Neural progenitor cell (in vitro differentiated cells): ENCODE measurements around the gene GFOD2. TPM values are rescaled to one million over a fixed set of nuclear protein-coding genes. Genes with fewer than 3 reads are reported as not detected.

Experiments
- DNase-seq: peaks from one replicate; pipeline ENCODE4 v3.0.0-alpha.2; 2016; ENCODE audit warnings: low spot score
- H2AFZ ChIP-seq: fragments of 200-600 bp; sonication (generic); replicated peaks from 2 replicates; pipeline ENCODE4 v1.6.1; 2016; ENCODE audit warnings: antibody characterized with exemption
- H3F3A ChIP-seq: fragments of 200-600 bp; sonication (generic); 2 replicates; pipeline ENCODE4 v1.6.1; 2016; ENCODE audit warnings: antibody characterized with exemption, low read depth
- H3K27ac ChIP-seq: fragments of 200-600 bp; sonication (generic); 2 replicates; pipeline ENCODE4 v1.5.1; 2016; ENCODE audit warnings: mild to moderate bottlenecking
- H3K27me3 ChIP-seq: fragments of 200-600 bp; sonication (generic); 2 replicates; pipeline ENCODE4 v1.6.1; 2016; ENCODE audit warnings: mild to moderate bottlenecking, moderate library complexity
- H3K36me3 ChIP-seq: fragments of 200-600 bp; sonication (generic); 2 replicates; pipeline ENCODE4 v1.5.1; 2016
- H3K4me1 ChIP-seq: fragments of 200-600 bp; sonication (generic); 2 replicates; pipeline ENCODE4 v1.6.1; 2016; ENCODE audit warnings: mixed run types
- H3K4me2 ChIP-seq: fragments of 200-600 bp; sonication (generic); 2 replicates; pipeline ENCODE4 v1.6.1; 2016
- H3K4me3 ChIP-seq: fragments of 200-600 bp; sonication (generic); 2 replicates; pipeline ENCODE4 v1.5.1; 2016
- H3K79me2 ChIP-seq: fragments of 200-600 bp; sonication (generic); 2 replicates; pipeline ENCODE4 v1.6.1; 2016; ENCODE audit warnings: low read depth
- H3K9ac ChIP-seq: fragments of 200-600 bp; sonication (generic); 2 replicates; pipeline ENCODE4 v1.6.1; 2016
- H3K9me3 ChIP-seq: fragments of 200-600 bp; sonication (generic); 2 replicates; pipeline ENCODE4 v1.5.1; 2016; ENCODE audit warnings: low read depth
- H4K20me1 ChIP-seq: fragments of 200-600 bp; sonication (generic); 2 replicates; pipeline ENCODE4 v1.6.1; 2016; ENCODE audit warnings: low read depth
- H3K27ac Mint-ChIP-seq: 3 replicates; pipeline ENCODE4 v1.8.0; 2021; ENCODE audit warnings: mixed read lengths
- H3K27me3 Mint-ChIP-seq: 2 replicates; pipeline ENCODE4 v1.8.0; 2022; ENCODE audit warnings: low read depth, mild to moderate bottlenecking, inconsistent platforms, moderate library complexity, mixed read lengths; ENCODE audit not compliant: insufficient read depth
- H3K36me3 Mint-ChIP-seq: 3 replicates; pipeline ENCODE4 v1.8.0; 2021; ENCODE audit warnings: mixed read lengths
- H3K4me1 Mint-ChIP-seq: 3 replicates; pipeline ENCODE4 v1.8.0; 2021; ENCODE audit warnings: mixed read lengths
- H3K4me3 Mint-ChIP-seq: 3 replicates; pipeline ENCODE4 v1.8.0; 2021; ENCODE audit warnings: mild to moderate bottlenecking, moderate library complexity, mixed read lengths
- H3K9me3 Mint-ChIP-seq: 3 replicates; pipeline ENCODE4 v1.8.0; 2020; ENCODE audit warnings: mixed read lengths
- EZH2 ChIP-seq: fragments of 200-600 bp; sonication (generic); IDR thresholded peaks from 2 replicates; pipeline ENCODE4 v1.6.1; 2017; ENCODE audit warnings: antibody characterized with exemption, mild to moderate bottlenecking, moderate library complexity
- EZH2phosphoT487 ChIP-seq: fragments of 200-600 bp; sonication (generic); IDR thresholded peaks from 2 replicates; pipeline ENCODE4 v1.6.1; 2017; ENCODE audit warnings: antibody characterized with exemption
- total RNA-seq: library from RNA; depleted of rRNA; stranded (reverse); fragments of >200 nt; gene quantifications from 2 replicates; pipeline ENCODE4 v1.2.3, GENCODE V29; 2015; ENCODE audit warnings: low replicate concordance
- TF ChIP-seq, protein P1 (sequence below): fragments of 200-600 bp; sonication (generic); IDR thresholded peaks from 2 replicates; pipeline ENCODE4 v1.5.1; 2017; ENCODE audit warnings: antibody characterized with exemption, mild to moderate bottlenecking

The GFOD2 gene
- total RNA-seq, 1 donor from 2014 or later, result 13.2 TPM

DNA sequence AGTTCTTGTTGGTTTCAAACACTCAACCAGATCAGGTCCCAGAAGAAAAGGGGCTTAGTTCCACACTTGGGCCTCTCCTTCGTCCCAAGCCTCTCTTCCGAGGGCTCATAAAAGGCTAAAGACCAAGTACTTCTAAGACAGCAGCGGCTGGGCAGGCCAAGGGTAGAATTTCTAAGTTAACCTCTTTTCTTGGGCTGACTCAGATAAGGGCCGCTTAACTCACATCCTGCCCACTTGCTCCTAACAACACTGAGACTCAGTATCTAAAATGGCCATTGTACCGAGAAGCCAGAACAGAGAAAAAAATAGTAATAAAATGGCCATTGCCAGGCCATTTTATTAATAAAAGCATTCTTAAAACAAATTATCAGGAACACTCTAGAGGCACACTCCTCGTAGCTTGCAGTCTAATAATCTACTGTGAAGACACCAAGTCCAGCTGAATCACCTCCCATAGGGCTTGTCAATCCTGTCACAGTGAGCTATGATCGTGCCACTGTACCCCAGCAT lies 45.1 kb upstream of the GFOD2 start:
- Mint-ChIP-seq H3K4me1 (peaks cover 2% of the 10 kb centered on the region), H3K4me3 (no peak overlapping the region), H3K27me3 (peaks cover 3% of the 10 kb centered on the region), H3K27ac (no peak overlapping the region), H3K9me3 (no peaks in the 10 kb centered on the region), H3K36me3 (peaks cover 19% of the 10 kb centered on the region)
- Histone ChIP-seq H3K4me1 (peaks cover 8% of the 10 kb centered on the region), H3F3A (no peaks in the 10 kb centered on the region), H3K4me3 (no peak overlapping the region), H3K27me3 (no peaks in the 10 kb centered on the region), H3K9me3 (no peaks in the 10 kb centered on the region), H3K27ac (no peak overlapping the region), H4K20me1 (peaks cover 23% of the 10 kb centered on the region), H3K36me3 (no peaks in the 10 kb centered on the region), H3K9ac (no peak overlapping the region), H2AFZ (no peak overlapping the region), H3K4me2 (no peak overlapping the region), H3K79me2 (no peaks in the 10 kb centered on the region)
- TF ChIP-seq EZH2 (no peak), EZH2phosphoT487 (no peak)
- TF ChIP-seq, protein P1, sequence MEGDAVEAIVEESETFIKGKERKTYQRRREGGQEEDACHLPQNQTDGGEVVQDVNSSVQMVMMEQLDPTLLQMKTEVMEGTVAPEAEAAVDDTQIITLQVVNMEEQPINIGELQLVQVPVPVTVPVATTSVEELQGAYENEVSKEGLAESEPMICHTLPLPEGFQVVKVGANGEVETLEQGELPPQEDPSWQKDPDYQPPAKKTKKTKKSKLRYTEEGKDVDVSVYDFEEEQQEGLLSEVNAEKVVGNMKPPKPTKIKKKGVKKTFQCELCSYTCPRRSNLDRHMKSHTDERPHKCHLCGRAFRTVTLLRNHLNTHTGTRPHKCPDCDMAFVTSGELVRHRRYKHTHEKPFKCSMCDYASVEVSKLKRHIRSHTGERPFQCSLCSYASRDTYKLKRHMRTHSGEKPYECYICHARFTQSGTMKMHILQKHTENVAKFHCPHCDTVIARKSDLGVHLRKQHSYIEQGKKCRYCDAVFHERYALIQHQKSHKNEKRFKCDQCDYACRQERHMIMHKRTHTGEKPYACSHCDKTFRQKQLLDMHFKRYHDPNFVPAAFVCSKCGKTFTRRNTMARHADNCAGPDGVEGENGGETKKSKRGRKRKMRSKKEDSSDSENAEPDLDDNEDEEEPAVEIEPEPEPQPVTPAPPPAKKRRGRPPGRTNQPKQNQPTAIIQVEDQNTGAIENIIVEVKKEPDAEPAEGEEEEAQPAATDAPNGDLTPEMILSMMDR, result no peak
- DNase-seq, result no peak

DNA sequence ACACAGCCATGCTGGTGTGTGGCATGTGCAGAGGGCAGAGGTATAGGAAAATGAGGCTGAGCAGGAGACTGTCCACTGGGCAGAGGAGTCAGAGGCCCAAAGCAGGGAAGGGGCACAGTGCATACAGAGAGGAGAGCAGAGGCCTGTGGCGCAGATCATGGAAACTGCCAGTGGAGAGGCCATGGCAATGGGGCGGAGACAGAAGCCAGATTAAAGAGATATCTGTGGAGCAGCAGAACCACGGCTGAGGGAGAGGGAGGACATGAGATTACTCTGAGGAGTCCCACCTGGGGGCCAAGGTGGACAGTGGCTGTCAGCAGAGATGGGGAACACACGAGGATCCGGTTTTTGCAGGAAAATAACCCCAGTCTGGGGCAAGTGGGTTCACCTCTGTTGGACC lies 44.0 kb upstream of the GFOD2 start:
- H3K27ac ChIP-seq, result no peak overlapping the region
- H3K9me3 Mint-ChIP-seq, result no peaks in the 10 kb centered on the region
- no peak overlapping the region for H3K4me3 ChIP-seq
- no peak for TF ChIP-seq EZH2
- TF ChIP-seq, protein P1, result no peak
- TF ChIP-seq EZH2phosphoT487, result no peak
- H3K27me3 Mint-ChIP-seq, result peaks cover 3% of the 10 kb centered on the region
- no peak overlapping the region for H2AFZ ChIP-seq
- H3K79me2 ChIP-seq, result no peaks in the 10 kb centered on the region
- H3K4me1 Mint-ChIP-seq, result peaks cover 2% of the 10 kb centered on the region
- H3K9ac ChIP-seq, result no peak overlapping the region
- no peaks in the 10 kb centered on the region for H3F3A ChIP-seq
- peaks cover 8% of the 10 kb centered on the region for H3K4me1 ChIP-seq
- H4K20me1 ChIP-seq, result peaks cover 23% of the 10 kb centered on the region
- no peak for DNase-seq
- H3K4me2 ChIP-seq, result no peak overlapping the region
- H3K36me3 ChIP-seq, result no peaks in the 10 kb centered on the region
- no peaks in the 10 kb centered on the region for H3K9me3 ChIP-seq
- no peak overlapping the region for H3K27ac Mint-ChIP-seq
- peaks cover 17% of the 10 kb centered on the region for H3K36me3 Mint-ChIP-seq
- H3K27me3 ChIP-seq, result no peaks in the 10 kb centered on the region
- no peak overlapping the region for H3K4me3 Mint-ChIP-seq

DNA sequence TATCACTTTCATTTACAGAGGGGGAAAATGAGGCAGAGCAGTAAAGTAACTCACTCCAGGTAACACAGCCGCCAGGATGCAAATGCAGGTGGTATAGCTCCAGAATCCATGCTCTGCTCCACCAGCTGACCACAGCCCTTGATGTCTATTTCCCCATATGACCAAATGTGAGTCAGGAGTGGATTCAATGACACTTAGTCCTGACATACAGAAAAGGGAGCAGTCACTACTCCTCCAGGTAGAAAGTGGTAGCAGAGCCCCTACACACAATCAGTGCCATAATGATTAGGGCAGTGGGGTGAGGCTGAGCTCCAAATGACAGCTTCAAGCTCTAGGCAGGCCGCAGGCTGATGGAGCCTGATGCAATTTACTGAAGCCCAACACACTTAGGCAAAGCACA lies 43.3 kb upstream of the GFOD2 start:
- Histone ChIP-seq H3K27ac (no peak overlapping the region), H2AFZ (no peak overlapping the region), H3K9me3 (no peaks in the 10 kb centered on the region), H3K27me3 (no peaks in the 10 kb centered on the region), H3K79me2 (no peaks in the 10 kb centered on the region), H3K4me1 (peaks cover 8% of the 10 kb centered on the region), H3K36me3 (no peaks in the 10 kb centered on the region), H4K20me1 (peaks cover 23% of the 10 kb centered on the region), H3F3A (no peaks in the 10 kb centered on the region), H3K4me2 (no peak overlapping the region), H3K4me3 (no peak overlapping the region), H3K9ac (no peak overlapping the region)
- no peak overlapping the region for H3K4me3 Mint-ChIP-seq
- H3K27ac Mint-ChIP-seq, result no peak overlapping the region
- DNase-seq, result no peak
- TF ChIP-seq, protein P1, result no peak
- TF ChIP-seq EZH2phosphoT487, result no peak
- no peak for TF ChIP-seq EZH2
- H3K9me3 Mint-ChIP-seq, result no peaks in the 10 kb centered on the region
- H3K4me1 Mint-ChIP-seq, result peaks cover 2% of the 10 kb centered on the region
- H3K27me3 Mint-ChIP-seq, result peaks cover 5% of the 10 kb centered on the region
- H3K36me3 Mint-ChIP-seq, result peaks cover 17% of the 10 kb centered on the region
